GM13977 (cell line): Measurements from ENCODE around the gene CD248.

Experiments
- DNase-seq: peaks from one replicate; pipeline ENCODE4 v3.0.0; 2012; ENCODE audit warnings: low spot score
- in situ Hi-C: fragments of 300-500 bp; cut with MboI; formaldehyde crosslinking; loops from one replicate; pipeline ENCODE4 v1.12.0; 2022; ENCODE audit warnings: low sequenced_read_pairs, low pct_unique_long_range_greater_than_20kb, mixed read lengths, inconsistent platforms; ENCODE audit not compliant: unreplicated experiment
- TF ChIP-seq, protein P1 (sequence below): IDR thresholded peaks from 2 replicates; pipeline ENCODE4 v1.5.1; 2012; ENCODE audit warnings: mild to moderate bottlenecking, control low read depth; ENCODE audit not compliant: insufficient read depth; ENCODE audit errors: extremely low read depth, missing control alignments

The CD248 gene

DNA sequence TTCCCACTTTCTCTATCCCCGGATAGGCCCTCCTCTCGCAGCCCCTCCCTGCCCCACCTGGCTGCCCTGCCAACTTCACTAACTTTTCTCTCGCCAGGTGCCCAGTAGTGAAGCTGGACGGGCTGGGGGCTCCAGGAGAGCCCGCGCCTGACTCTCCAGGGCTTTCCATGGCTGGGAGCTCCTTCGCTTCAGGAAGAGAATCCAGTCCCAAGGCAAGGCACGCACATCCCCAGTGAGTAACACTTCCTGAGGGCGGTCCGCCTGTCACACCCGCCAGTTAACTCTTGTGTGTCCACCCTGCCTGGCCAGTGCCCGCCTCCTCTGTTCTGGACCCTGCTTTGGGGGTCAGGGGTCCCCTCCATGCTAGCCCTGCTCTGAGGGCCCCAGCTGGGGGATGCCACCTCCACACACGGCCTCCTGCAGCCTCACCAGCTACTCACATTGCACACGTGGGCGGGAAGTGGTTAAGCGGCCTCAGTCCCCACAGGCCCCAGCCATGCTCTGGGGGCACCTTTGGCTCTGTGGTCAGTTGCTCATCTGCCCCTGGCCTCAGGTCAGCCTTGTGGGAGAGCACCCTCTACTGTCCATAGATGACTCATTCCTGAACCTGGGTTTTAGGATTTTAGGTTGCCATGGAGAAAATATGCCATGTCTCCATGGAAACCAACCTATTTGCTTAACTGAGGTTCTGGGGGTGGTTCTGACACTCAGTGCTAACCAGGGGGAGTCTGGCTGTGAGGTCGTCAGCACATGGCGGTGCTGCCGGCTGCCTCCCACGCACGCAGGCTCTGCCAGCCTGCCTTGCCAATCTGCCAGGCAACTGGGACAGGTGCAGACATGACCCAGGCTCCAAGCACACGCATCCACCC is 19.6 kb upstream of the CD248 start, which contains the start of gene RIN1:
Gene RIN1, minus strand, starts transcription at position 201 of the 869 bp plus-strand sequence. Its CDS starts 32 bp downstream, at position 169.
- peak; percentile 87 for DNase-seq
- TF ChIP-seq, protein P1, sequence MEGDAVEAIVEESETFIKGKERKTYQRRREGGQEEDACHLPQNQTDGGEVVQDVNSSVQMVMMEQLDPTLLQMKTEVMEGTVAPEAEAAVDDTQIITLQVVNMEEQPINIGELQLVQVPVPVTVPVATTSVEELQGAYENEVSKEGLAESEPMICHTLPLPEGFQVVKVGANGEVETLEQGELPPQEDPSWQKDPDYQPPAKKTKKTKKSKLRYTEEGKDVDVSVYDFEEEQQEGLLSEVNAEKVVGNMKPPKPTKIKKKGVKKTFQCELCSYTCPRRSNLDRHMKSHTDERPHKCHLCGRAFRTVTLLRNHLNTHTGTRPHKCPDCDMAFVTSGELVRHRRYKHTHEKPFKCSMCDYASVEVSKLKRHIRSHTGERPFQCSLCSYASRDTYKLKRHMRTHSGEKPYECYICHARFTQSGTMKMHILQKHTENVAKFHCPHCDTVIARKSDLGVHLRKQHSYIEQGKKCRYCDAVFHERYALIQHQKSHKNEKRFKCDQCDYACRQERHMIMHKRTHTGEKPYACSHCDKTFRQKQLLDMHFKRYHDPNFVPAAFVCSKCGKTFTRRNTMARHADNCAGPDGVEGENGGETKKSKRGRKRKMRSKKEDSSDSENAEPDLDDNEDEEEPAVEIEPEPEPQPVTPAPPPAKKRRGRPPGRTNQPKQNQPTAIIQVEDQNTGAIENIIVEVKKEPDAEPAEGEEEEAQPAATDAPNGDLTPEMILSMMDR: peak; percentile 42
- in situ Hi-C loops: no loop called here

DNA sequence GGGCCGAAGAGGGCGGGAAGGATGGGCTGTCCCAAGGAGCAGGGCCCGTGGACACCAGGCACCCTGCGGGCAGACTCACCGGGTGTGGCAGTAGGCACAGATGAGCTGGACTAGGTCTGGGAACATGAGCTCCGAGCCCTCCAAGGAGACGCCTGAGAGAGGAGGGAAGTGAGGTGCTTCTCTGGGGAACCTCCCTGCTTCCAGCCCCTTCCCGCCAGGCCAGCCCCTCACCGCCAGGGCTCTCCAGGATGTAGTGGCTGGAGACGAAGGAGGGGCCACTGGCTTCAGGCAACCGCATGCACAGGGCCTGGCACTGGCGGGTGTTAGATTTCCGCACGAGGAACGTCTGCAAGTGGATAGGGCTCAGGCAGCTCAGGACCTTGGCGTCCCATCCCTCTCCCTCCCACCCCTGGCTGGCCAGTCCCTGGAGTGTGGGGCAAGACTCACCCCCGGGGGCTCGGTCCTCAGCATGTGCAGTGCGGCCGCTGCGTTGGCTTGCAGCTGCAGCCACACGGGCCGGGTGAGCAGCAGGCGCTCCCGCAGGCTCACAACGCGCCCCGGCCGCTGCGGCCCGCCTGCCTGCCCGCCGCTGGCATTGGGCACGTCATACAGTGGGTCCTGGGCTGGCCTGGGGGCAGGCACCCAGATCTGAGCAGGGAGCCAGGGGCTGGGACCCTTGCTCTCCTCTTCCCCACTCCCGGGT is 18.8 kb upstream of the CD248 start:
- no peak for DNase-seq
- TF ChIP-seq, protein P1: no peak
- in situ Hi-C loops: no loop called here

DNA sequence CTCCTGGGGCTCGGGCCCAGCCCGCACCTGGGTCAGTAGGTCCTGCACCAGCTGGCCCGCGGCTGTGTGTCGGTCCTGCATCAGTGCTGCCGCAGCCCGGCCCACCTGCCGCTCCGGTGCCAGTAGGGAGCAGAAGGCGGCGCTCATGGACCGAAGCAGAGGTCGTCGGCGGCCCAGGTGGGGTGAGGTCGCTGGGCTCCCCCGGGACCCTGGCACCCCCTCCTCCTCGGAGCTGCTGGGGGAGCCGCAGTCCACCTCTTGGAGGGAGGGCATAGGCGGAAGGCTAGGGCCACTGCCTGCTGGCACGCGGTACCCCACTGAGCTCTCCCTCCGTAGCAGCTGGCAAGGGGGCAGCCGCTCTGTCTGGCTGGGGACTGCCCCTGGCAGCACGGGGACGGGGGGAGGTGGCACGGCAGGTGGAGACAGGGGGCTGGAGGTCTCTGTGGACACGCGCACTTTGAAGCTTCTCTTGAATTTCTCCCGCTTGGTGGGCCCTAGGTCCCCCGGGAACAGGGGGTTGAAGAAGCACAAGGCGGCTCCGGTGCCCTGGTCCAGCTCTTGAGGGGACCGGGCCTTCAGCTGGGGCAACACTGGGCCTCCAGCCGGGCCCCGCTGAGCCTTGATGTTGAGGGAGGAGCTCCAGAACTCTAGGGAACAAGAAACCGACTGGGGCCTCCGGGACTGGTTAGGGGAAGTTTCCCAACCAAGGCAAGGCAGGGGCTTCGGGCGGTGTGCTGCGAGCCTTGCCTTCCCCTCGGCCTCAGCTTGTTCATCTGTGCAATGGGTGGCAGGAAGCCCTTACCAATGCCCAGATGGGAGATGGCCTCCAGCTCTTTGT is 18.0 kb upstream of the CD248 start:
- no peak for DNase-seq
- in situ Hi-C loops: no loop called here
- TF ChIP-seq, protein P1: no peak

DNA sequence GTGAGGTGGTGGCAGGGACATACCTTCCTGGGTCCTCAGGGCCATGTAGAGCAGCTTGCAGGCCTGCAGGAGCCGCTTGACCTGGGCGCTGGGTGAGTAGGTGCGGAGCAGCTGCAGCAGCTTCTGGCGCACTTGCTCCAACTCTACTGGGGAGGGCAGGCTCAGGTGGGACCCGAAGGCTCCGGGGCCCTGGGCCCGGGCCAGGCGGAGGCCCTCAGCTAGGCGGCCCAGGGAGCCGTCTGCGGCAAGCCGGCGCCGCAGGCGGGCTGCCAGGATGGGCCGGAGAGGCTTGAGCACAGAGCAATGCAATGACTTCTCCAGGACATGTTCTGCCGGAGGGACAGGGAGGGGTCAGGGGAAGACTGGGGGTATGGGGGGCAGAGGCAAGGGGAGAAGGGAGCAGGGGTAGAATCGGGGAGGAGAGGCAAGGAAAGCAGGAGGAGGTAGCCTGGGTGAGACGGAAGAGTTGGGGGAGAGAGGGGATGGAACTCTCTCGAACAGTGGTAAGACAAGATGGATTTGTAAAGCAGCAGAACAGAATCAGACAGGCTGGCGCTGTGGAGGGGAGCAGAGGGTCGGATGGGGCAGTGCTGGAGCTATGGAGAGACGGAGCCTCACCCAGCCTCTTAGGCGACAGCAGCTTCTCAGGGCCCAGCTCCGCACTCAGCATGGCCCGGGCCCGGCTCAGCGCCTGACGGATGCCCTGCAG is 17.2 kb upstream of the CD248 start:
- in situ Hi-C loops: no loop called here
- DNase-seq: no peak
- TF ChIP-seq, protein P1: no peak

DNA sequence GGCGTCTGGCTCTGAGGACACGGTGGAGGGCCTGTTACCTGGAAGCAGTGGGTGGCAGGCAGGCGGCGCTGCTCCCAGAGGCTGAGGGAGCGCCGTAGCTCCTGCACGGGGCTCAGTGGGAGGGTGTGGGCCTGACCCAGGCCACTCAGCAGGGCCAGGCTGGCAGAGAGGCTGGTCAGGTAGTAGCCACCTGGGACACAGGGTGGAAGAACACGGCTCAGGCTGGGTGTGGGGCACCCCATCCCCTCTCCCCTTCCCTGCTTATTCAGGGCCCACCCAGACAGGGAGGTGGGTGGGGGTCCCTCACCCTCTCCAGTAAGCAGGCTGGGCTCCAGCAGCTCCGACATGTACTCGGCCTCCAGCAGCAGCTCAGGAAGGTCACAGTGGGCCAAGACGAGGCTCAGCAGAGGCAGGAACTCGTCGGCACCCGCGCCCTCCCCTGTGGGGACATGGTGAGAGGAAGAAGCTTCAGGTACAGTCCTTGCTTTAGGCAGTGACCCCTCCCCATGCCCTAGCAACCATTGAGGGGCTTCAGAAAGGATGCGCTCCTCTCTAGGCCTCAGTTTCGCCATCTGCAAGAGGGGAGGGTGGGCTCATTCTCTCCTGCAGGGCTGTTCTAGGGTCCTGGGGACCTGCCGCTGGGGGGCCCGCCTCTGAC is 16.5 kb upstream of the CD248 start:
- in situ Hi-C loops: no loop called here
- TF ChIP-seq, protein P1: no peak
- no peak for DNase-seq
